Endometrial microvascular endothelial cells (primary cell): ENCODE results near the gene GCKR. TPM values are rescaled to one million over a fixed set of nuclear protein-coding genes. Genes with fewer than 3 reads are reported as not detected.
"Not testable (repeated sequence)": the region's sequence is repeated elsewhere in the genome, so short reads cannot be mapped to it uniquely, and the experiment has no call there.

ENCODE experiments used
- in situ Hi-C: cut with HindIII; loops from 2 replicates; pipeline ENCODE4 v1.10.0; 2017; ENCODE audit warnings: low sequenced_read_pairs, low pct_unique_long_range_greater_than_20kb; ENCODE audit errors: inconsistent ontology term
- total RNA-seq: library from RNA; depleted of rRNA; stranded (reverse); fragments of >200 nt; gene quantifications from one replicate; pipeline ENCODE4 v1.2.3, GENCODE V29; 2015; ENCODE audit errors: inconsistent ontology term

GCKR gene
- total RNA-seq, 1 donor from 2014 or later: 2.6 TPM

DNA sequence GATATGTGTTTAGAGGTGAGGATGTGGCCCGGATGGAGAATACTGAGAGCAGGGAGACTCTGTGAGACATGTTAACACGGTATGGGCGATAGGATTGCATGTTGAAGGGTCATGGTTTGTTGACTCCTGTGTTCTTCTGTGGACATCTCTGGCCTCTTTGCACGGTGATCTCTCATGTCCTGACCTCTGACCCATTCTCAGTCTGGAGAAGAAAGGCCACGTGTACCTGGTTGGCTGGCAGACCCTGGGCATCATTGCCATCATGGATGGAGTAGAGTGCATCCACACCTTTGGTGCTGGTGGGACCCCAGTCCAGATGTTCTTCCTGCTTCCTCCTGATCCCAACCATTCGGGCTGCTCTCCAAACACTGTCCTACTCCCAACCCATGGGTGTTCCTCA is 9.9 kb downstream of the GCKR start:
- in situ Hi-C loops: no loop called here

- in situ Hi-C loops: no loop called here
Measured at GRCh38 chr2:27507293-27507692, 10.7 kb downstream of the GCKR start.

DNA sequence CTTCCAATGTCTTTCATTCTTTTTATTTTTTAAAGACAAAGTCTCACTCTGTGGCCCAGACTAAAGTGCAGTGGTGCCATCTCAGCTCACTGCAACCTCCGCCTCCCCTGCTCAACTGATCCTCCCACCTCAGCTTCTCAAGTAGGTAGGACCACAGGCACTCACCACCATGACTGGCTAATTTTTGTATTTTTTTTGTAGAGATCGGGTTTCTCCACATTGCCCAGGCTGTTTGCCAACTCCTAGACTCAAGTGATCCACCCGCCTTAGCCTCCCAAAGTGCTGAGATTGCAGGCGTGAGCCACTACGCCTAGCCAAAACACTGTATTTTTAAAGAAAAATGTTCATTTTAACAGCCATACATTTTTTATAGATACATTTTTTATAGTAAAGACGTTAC is 12.7 kb downstream of the GCKR start:
- in situ Hi-C loops: no loop called here

GRCh38 chr2:27518113-27518781 is 21.6 kb downstream of the GCKR start:
- in situ Hi-C loops: no loop called here

DNA sequence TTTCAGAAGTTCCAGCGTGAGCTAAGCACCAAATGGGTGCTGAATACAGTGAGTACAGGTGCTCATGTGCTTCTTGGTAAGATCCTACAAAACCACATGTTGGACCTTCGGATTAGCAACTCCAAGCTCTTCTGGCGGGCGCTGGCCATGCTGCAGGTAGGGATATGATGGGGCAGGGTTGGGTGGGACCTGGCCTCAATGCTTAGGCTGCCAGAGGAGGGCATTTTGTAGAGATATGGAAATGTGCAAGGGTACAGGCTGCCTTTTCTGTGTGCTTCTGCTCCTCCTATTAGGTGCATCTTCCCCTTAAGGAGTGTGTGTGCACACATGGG is 22.1 kb downstream of the GCKR start:
- in situ Hi-C loops: no loop called here

DNA sequence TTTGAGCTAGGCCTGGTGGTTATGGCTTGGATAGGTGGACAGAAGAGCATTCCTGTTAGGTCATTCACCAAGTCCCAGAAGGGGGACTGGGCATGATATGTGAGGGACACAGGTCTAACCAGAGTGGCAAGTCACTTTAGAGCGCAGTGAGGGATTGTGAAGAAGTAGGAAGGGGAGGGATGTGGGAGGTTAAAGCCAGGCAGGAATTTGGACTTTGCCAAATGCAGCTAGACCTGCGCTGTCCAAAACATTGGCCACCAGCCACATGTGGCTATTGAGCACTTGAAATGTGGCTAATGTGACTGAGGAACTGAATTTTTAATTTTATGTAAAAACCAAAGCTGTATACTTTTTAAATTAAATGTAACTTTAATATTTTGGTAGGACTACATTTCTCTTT is 23.7 kb downstream of the GCKR start:
- in situ Hi-C loops: no loop called here

DNA sequence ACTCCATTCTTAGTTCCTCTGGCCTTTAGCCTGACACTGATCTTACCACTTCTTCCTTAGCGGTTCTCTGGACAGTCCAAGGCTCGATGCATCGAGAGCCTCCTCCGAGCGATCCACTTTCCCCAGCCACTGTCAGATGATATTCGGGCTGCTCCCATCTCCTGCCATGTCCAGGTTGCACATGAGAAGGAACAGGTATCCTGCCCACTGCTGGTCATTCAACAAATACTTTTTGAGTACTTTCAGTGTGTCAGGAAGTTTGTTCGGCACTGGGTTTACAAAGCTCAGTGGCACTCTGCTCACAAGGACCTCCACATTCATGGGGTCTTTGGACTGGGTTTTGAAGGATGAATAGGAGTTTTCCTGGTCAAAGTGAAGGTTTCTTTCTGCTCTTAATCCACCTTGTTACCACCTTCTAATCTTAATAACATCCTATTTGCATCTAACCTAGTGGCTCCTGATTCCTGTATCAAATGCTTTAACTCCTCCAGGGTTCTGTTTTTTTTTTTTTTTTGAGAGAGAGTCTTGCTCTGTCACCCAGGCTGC is 25.8 kb downstream of the GCKR start:
- in situ Hi-C loops: no loop called here

- in situ Hi-C loops: no loop called here
Measured at GRCh38 chr2:27527182-27527581, 30.5 kb downstream of the GCKR start.

DNA sequence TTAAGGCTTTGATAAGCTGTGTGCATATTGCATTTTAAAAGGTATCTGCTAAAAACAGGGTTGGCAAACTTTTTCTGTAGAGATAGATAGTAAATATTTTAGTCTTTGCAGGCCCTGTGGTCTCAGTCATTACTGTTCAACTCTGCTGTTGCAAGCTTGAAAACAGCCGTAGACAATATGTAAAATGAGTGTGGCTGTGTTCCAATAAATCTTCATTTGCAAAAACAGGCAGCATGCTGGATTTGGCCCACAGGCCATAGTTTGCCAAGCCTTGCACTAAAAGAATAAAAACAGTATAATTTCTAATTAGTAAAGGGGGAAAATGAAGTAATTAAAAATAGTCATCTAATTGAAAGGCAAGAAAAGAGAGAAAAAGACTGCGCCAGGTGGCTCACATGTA is 35.3 kb downstream of the GCKR start:
- in situ Hi-C loops: no loop called here

GRCh38 chr2:27537287-27537686 is 40.6 kb downstream of the GCKR start:
- in situ Hi-C loops: no loop called here

DNA sequence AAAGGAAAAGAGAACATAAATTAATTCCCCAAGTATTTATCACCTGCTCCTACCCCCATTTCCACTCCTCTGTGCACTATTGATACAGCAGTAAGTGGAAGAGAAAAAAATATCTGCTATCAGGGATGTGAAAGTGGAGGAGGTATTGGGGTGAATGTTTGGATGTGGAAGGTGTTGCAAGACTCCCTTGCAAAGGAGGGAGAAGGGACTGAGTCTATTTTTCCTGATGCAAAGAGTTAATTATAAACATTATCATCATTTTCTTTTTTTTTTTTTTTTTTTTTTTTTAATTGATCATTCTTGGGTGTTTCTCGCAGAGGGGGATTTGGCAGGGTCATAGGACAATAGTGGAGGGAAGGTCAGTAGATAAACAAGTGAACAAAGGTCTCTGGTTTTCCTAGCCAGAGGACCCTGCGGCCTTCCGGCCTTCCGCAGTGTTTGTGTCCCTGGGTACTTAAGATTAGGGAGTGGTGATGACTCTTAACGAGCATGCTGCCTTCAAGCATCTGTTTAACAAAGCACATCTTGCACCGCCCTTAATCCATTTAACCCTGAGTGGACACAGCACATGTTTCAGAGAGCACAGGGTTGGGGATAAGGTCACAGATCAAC is 42.3 kb downstream of the GCKR start:
- in situ Hi-C loops: not testable (repeated sequence)

DNA sequence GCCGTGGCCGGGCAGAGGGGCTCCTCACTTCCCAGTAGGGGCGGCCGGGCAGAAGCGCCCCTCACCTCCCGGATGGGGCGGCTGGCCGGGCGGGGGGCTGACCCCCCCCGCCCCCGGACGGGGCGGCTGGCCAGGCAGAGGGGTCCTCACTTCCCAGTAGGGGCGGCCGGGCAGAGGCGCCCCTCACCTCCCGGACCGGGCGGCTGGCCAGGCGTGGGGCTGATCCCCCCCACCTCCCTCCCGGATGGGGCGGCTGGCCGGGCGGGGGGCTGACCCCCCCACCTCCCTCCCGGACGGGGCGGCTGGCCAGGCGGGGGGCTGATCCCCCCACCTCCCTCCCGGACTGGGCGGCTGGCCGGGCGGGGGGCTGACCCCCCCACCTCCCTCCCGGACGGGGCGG is 43.0 kb downstream of the GCKR start:
- in situ Hi-C loops: not testable (repeated sequence)

DNA sequence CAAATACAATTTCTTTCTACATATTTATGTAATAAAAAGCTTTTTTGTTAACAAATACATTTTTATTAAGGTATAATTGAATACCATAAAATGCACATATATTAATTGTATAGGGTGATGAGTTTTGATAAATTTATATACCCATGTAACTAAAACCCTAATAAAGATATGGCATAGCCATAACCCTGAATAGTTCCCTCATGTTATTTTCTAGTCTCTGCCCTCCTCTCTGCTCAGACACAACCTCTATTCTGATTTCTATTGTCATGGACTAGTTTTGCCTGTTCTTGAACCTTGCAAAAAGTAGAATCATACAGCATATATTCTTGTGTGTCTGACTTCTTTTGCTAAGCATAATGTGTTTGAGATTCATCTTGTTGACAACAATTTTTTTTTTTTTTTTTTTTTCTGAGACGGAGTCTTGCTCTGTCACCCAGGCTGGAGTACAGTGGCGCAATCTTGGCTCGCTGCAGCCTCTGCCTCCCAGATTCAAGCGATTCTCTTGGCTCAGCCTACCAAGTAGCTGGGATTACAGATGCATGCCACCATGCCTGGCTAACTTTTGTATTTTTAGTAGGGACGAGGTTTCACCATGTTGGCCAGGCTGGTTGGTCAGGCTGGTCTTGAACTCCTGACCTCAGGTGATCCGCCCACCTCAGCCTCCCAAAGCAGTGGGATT is 47.6 kb downstream of the GCKR start:
- in situ Hi-C loops: no loop called here

- in situ Hi-C loops: no loop called here
Measured at GRCh38 chr2:27545348-27546141, 48.9 kb downstream of the GCKR start.

DNA sequence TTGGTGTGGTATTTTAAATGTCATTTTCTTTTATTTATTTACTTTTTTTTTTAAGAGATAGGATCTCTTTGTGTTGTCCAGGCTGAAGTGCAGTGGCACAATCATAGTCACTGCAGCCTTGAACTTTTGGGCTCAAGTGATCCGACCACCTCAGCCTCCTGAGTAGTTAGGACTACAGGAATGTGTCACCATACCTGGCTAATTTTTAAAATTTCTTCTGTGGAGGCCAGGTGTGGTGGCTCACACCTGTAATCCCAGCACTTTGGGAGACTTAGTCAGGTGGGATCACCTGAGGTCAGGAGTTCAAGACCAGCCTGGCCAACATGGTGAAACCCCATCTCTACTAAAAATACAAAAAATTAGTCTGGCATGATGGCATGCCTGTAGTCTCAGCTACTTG is 52.7 kb downstream of the GCKR start:
- in situ Hi-C loops: no loop called here

- in situ Hi-C loops: no loop called here
Measured at GRCh38 chr2:27551514-27551913, 54.9 kb downstream of the GCKR start.

DNA sequence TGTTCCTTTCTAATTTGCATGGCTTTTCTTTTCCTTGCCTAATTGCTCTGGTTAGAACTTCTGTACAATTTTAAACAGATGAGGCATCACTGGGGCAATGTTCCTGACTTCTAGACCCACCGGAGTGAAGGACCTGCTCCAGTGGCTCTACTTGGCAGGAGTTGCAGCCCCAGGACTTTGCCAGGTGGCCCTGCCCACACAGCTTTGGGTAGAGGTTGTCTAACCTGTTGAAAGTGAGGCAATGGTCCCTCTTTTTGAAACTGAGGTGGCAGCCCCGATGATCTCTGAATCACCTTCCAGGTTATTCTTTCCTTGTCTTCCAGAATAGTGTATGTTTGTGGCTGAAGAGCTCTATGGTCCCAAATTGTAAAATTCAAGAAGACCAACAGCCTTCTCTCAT is 56.3 kb downstream of the GCKR start:
- in situ Hi-C loops: no loop called here

DNA sequence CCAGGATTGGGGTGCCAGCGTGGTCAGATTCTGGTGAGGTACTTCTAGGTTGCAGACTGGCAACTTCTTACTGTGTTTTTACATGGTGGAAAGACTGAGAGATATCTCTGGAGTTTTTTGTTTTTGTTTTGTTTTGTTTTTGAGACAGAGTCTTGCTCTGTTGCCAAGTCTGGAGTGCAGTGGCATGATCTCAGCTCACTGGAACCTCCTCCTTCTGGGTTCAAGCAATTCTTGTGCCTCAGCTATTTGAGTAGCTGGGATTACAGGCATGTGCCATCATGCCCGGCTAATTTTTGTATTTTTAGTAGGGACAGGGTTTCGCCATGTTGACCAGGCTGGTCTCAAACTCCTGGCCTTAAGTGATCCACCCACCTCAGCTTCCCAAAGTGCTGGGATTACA is 57.8 kb downstream of the GCKR start:
- in situ Hi-C loops: not testable (repeated sequence)

GRCh38 chr2:27559228-27559627 is 62.6 kb downstream of the GCKR start:
- in situ Hi-C loops: no loop called here

DNA sequence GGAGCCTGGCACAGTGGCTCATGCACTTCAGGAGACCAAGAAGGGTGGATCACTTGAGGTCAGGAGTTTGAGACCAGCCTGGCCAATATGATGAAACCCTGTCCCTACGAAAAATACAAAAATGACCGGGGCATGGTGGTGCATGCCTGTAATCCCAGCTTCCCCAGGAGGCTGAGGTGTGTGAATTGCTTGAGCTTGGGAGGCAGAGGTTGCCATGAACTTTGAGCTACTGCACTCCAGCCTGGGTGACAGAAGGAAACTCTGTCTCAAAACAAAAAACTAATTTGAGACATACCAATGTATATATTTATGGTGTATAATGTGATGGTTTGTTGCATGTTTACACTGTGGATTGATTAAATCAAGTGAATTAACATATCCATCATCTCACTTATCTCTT is 64.4 kb downstream of the GCKR start:
- in situ Hi-C loops: no loop called here
